H1 (cell line): ENCODE results near the gene HM13. TPM values are rescaled to one million over a fixed set of nuclear protein-coding genes. Genes with fewer than 3 reads are reported as not detected.

Source experiments
- BACH1 ChIP-seq: IDR thresholded peaks from 2 replicates; pipeline ENCODE4 v1.6.1; 2012; ENCODE audit warnings: low read length, improper control_type of control experiment
- CHD1 ChIP-seq: IDR thresholded peaks from 2 replicates; pipeline ENCODE4 v1.6.1; 2012; ENCODE audit warnings: low read depth, low read length, improper control_type of control experiment
- CHD7 ChIP-seq: fragments of 300-600 bp; sonication (generic); IDR thresholded peaks from 2 replicates; pipeline ENCODE4 v1.7.1; 2012; ENCODE audit warnings: low read length, moderate library complexity, mild to moderate bottlenecking, inconsistent platforms; ENCODE audit not compliant: insufficient replicate concordance
- CTBP2 ChIP-seq: IDR thresholded peaks from 2 replicates; pipeline ENCODE4 v1.7.0; 2011; ENCODE audit warnings: borderline replicate concordance, mild to moderate bottlenecking, moderate library complexity, mixed read lengths, low read length; ENCODE audit not compliant: insufficient read depth, insufficient read length
- CTCF ChIP-seq, 3 experiments: IDR thresholded peaks; 1 replicate in 2 of 3; 2 replicates in 1 of 3; pipeline versions ENCODE4 v1.5.1 to v1.6.1; 2011; ENCODE audit warnings: low read length in 3 of 3, mild to moderate bottlenecking in 3 of 3, inconsistent platforms in 2 of 3, low read depth in 1 of 3, moderate library complexity in 1 of 3; ENCODE audit not compliant: insufficient read depth in 1 of 3; ENCODE audit errors: control extremely low read depth in 1 of 3
- SUZ12 ChIP-seq: fragments of 200-600 bp; sonication (generic); IDR thresholded peaks from 2 replicates; pipeline ENCODE4 v1.6.1; 2012; ENCODE audit warnings: mild to moderate bottlenecking, inconsistent platforms, low read length, moderate library complexity, mixed read lengths
- TBP ChIP-seq: IDR thresholded peaks from 2 replicates; pipeline ENCODE4 v1.6.1; 2011; ENCODE audit warnings: low read depth, low read length, improper control_type of control experiment
- TEAD4 ChIP-seq: IDR thresholded peaks from 2 replicates; pipeline ENCODE4 v1.6.1; 2012; ENCODE audit warnings: low read depth, low read length, inconsistent platforms, mixed read lengths
- polyA plus RNA-seq, 7 experiments: library from polyadenylated mRNA; depleted of rRNA in 3 of 7; stranded (reverse) in 5 of 7; unstranded in 2 of 7; fragments of >200 nt in 5 of 7; fragments of 200-250 nt in 2 of 7; gene quantifications; 1 replicate in 5 of 7; 2 replicates in 1 of 7; 4 replicates in 1 of 7; pipeline versions ENCODE4 v1.2.1 to v1.2.3, GENCODE V29; 2011 to 2013; ENCODE audit warnings: missing spikeins in 2 of 7, mixed read lengths in 2 of 7
- total RNA-seq: library from RNA; stranded (reverse); fragmentation: NEBNext Ultra II Directional; extraction: Animal tissue kit (Norgen Biotek cat#: 25700); gene quantifications from 2 replicates; pipeline ENCODE4 v1.2.1, GENCODE V29; 2021

Gene HM13
- total and polyA plus RNA-seq, 2 of the 8 experiments (the other 6 are each of a cell fraction or from before 2014, with no cell fraction given) = 118 to 183 TPM

DNA sequence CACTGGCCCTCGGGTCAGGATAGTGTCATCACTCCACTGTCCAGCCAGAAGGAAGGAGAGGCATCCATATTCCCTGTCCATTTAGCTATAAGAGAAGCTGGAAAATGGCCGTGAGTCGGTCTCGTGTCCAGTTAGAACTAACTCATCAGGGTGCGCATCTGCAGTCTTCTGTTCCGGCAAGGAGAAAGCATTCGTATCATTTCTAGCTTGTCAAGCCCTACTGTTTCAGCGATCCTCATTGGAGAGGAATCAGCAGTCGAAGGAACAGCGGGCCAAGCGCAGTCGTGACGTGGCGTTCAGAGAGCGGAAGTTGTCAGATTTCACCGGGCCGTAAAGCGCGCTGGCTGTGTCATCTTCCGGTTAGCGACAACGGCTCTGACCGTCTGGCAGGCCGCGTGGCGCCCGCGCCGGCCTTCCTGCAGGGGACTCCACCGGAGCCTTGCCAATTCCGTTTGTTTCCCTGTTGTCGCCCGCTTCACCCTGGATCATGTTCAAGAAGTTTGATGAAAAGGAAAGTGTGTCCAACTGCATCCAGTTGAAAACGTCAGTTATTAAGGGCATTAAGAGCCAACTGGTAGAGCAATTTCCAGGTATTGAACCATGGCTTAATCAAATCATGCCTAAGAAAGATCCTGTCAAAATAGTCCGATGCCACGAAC lies 32.9 kb downstream of the HM13 start (continued):
- TF ChIP-seq SUZ12 (no peak), CTCF (IDR thresholded peaks at IDR 0.05; ENCODE audit: control extremely low read depth in 1 of 3, insufficient read depth in 1 of 3, low read depth in 1 of 3, low read length in 3 of 3) (peak in 1 of 3 experiments; percentile 21; a peak in 1 of 4 replicates), CHD1 (no peak), TEAD4 (no peak), CHD7 (no peak), BACH1 (no peak), CTBP2 (no peak), TBP (peak; percentile 85)
